GM12878 (cell line): ENCODE results near the gene ADCY1.

ENCODE experiments used
- CTCF ChIP-seq, 3 experiments: IDR thresholded peaks in 2 of 3; conservative IDR thresholded peaks in 1 of 3; 2 replicates each; pipeline ENCODE4 v1.5.1; 2011; ENCODE audit warnings: low read depth in 3 of 3, low read length in 3 of 3, mild to moderate bottlenecking in 3 of 3, control low read depth in 2 of 3, moderate library complexity in 2 of 3, inconsistent platforms in 1 of 3, mixed read lengths in 1 of 3; ENCODE audit not compliant: control insufficient read depth in 2 of 3, insufficient read depth in 1 of 3; ENCODE audit errors: extremely low read depth in 1 of 3
- EP300 ChIP-seq, 2 experiments: fragments of 150-350 bp in 1 of 2; IDR thresholded peaks; 2 replicates each; pipeline ENCODE4 v1.6.1; 2011 to 2012; ENCODE audit warnings: low read depth in 2 of 2, low read length in 2 of 2, borderline replicate concordance in 1 of 2, improper control_type of control experiment in 1 of 2, inconsistent platforms in 1 of 2; ENCODE audit not compliant: control insufficient read depth in 1 of 2
- EZH2 ChIP-seq: IDR thresholded peaks from 2 replicates; pipeline ENCODE4 v1.6.1; 2012; ENCODE audit warnings: low read depth, mild to moderate bottlenecking, control low read depth, inconsistent platforms, low read length, borderline replicate concordance; ENCODE audit not compliant: control insufficient read depth
- FOXK2 ChIP-seq: fragments of 450-650 bp; IDR thresholded peaks from 2 replicates; pipeline ENCODE4 v1.6.1; 2017; ENCODE audit warnings: mild to moderate bottlenecking, moderate library complexity
- MLLT1 ChIP-seq: fragments of 450-650 bp; IDR thresholded peaks from 2 replicates; pipeline ENCODE4 v1.6.1; 2016; ENCODE audit warnings: mild to moderate bottlenecking
- POLR2A ChIP-seq: IDR thresholded peaks from 2 replicates; pipeline ENCODE4 v1.6.1; 2011; ENCODE audit warnings: low read depth, mild to moderate bottlenecking, low read length
- POLR2AphosphoS5 ChIP-seq: IDR thresholded peaks from 2 replicates; pipeline ENCODE4 v1.6.1; 2011; ENCODE audit warnings: mild to moderate bottlenecking, low read length, inconsistent platforms
- REST ChIP-seq: IDR thresholded peaks from 2 replicates; pipeline ENCODE4 v1.6.1; 2012; ENCODE audit warnings: mild to moderate bottlenecking, low read depth, low read length
- RFX5 ChIP-seq: IDR thresholded peaks from 2 replicates; pipeline ENCODE4 v1.6.1; 2011; ENCODE audit warnings: low read depth, low read length, improper control_type of control experiment
- SMC3 ChIP-seq: IDR thresholded peaks from 2 replicates; pipeline ENCODE4 v1.6.1; 2011; ENCODE audit warnings: low read length, improper control_type of control experiment, borderline replicate concordance

- TF ChIP-seq SMC3 (no peak), EP300 (IDR thresholded peaks at IDR 0.05; ENCODE audit: borderline replicate concordance in 1 of 2, control insufficient read depth in 1 of 2, low read depth in 2 of 2, low read length in 2 of 2) (no peak), EZH2 (no peak), MLLT1 (no peak), REST (no peak), CTCF (IDR thresholded peaks at IDR 0.05 in 2 of 3, conservative IDR thresholded peaks at IDR 0.05 in 1 of 3; ENCODE audit: control insufficient read depth in 2 of 3, extremely low read depth in 1 of 3, insufficient read depth in 1 of 3, low read depth in 3 of 3, low read length in 3 of 3) (no peak), FOXK2 (no peak), RFX5 (no peak), POLR2AphosphoS5 (no peak), POLR2A (no peak)
These were observed 174 bp downstream of the ADCY1 start for GRCh38 chr7:45574416-45574668.
